ENCODE data around the gene C1orf122. TPM values are rescaled to one million over a fixed set of nuclear protein-coding genes. Genes with fewer than 3 reads are reported as not detected.

The C1orf122 gene
- total RNA-seq, 2 donors from 2014 or later: 57.3 to 60.8 TPM

- H3K27ac Mint-ChIP-seq: no peak overlapping the region
- peaks cover 25% of the 10 kb centered on the region for H3K36me3 Mint-ChIP-seq (ENCODE audit: low read depth)
- no peak for TF ChIP-seq CTCF (conservative IDR thresholded peaks at IDR 0.05)
- Histone ChIP-seq H3K27me3 (ENCODE audit: control insufficient read depth, insufficient read depth, low read length, poor library complexity, severe bottlenecking) (no peaks in the 10 kb centered on the region), H3K9me3 (ENCODE audit: control insufficient read depth, low read length) (no peaks in the 10 kb centered on the region), H3K36me3 (ENCODE audit: control insufficient read depth, insufficient read depth, low read length) (peaks cover 17% of the 10 kb centered on the region), H3K4me1 (ENCODE audit: control insufficient read depth, insufficient read depth, low read length) (no peaks in the 10 kb centered on the region), H3K4me3 (ENCODE audit: low read length) (no peak overlapping the region), H3K9ac (ENCODE audit: extremely low read depth, low read length, poor library complexity, severe bottlenecking) (no peak overlapping the region), H3K27ac (ENCODE audit: low read depth, low read length) (no peak overlapping the region)
- H3K27me3 Mint-ChIP-seq (ENCODE audit: insufficient read depth): no peaks in the 10 kb centered on the region
- no peaks in the 10 kb centered on the region for H3K9me3 Mint-ChIP-seq
- DNase-seq: no peak
- H3K4me1 Mint-ChIP-seq: no peaks in the 10 kb centered on the region
- no peak overlapping the region for H3K4me3 Mint-ChIP-seq
These were observed 45.6 kb downstream of the C1orf122 start for GRCh38 chr1:37853157-37853556.

GRCh38 chr1:37854406-37854805, 46.8 kb downstream of the C1orf122 start:
- H3K27ac ChIP-seq (ENCODE audit: low read depth, low read length): no peak overlapping the region
- H3K27ac Mint-ChIP-seq: no peak overlapping the region
- H3K9ac ChIP-seq (ENCODE audit: extremely low read depth, low read length, poor library complexity, severe bottlenecking): no peak overlapping the region
- 82 to 93% methylated on average over 4 to 6 of the region's 6 CpGs for WGBS, 2 experiments (ENCODE audit: insufficient coverage in 1 of 2, insufficient read length in 1 of 2)
- no peaks in the 10 kb centered on the region for H3K9me3 Mint-ChIP-seq
- no peaks in the 10 kb centered on the region for H3K27me3 Mint-ChIP-seq (ENCODE audit: insufficient read depth)
- H3K9me3 ChIP-seq (ENCODE audit: control insufficient read depth, low read length): no peaks in the 10 kb centered on the region
- no peak overlapping the region for H3K4me3 ChIP-seq (ENCODE audit: low read length)
- no peak overlapping the region for H3K4me3 Mint-ChIP-seq
- H3K4me1 Mint-ChIP-seq: peaks cover 3% of the 10 kb centered on the region
- TF ChIP-seq CTCF (conservative IDR thresholded peaks at IDR 0.05): no peak
- peaks cover 23% of the 10 kb centered on the region for H3K36me3 Mint-ChIP-seq (ENCODE audit: low read depth)
- peaks cover 17% of the 10 kb centered on the region for H3K36me3 ChIP-seq (ENCODE audit: control insufficient read depth, insufficient read depth, low read length)
- DNase-seq: no peak
- no peaks in the 10 kb centered on the region for H3K27me3 ChIP-seq (ENCODE audit: control insufficient read depth, insufficient read depth, low read length, poor library complexity, severe bottlenecking)
- H3K4me1 ChIP-seq (ENCODE audit: control insufficient read depth, insufficient read depth, low read length): no peaks in the 10 kb centered on the region

Other genes with a start within 250 kb of the C1orf122 start
- 10 to 100 TPM; 70.7 to 80.9 TPM for gene GNL2, start 211.9 kb upstream of the C1orf122 start, total RNA-seq
- gene RSPO1, start 172.9 kb upstream of the C1orf122 start, total RNA-seq: not detected
- gene CDCA8, start 115.3 kb upstream of the C1orf122 start, total RNA-seq: 10 to 100 TPM; 27.7 to 49.7 TPM
- under 1 TPM in 1 of 2 donors, not detected in 1; 0.42 TPM for gene EPHA10, start 42.7 kb upstream of the C1orf122 start, total RNA-seq
- 1 to 10 TPM; 7.0 to 9.6 TPM for gene MANEAL, start 13.9 kb upstream of the C1orf122 start, total RNA-seq
- gene YRDC, start 418 bp downstream of the C1orf122 start, total RNA-seq: 10 to 100 TPM; 21.0 to 21.1 TPM
- 10 to 100 TPM; 16.6 to 17.1 TPM for gene MTF1, start 51.8 kb downstream of the C1orf122 start, total RNA-seq
- gene INPP5B, start 139.3 kb downstream of the C1orf122 start, total RNA-seq: 10 to 100 TPM; 19.9 to 21.4 TPM
- 10 to 100 TPM; 89.3 to 97.0 TPM for gene SF3A3, start 182.2 kb downstream of the C1orf122 start, total RNA-seq
- gene FHL3, start 197.7 kb downstream of the C1orf122 start, total RNA-seq: 10 to 100 TPM; 20.5 to 20.6 TPM
- gene UTP11, start 204.9 kb downstream of the C1orf122 start, total RNA-seq: 10 to 100 TPM; 40.9 to 46.3 TPM
- gene POU3F1, start 239.0 kb downstream of the C1orf122 start, total RNA-seq: under 1 TPM; 0.20 to 0.46 TPM